GM12801 (cell line): Measurements from ENCODE around the gene ACVR2A.

ENCODE experiments used
- TF ChIP-seq, protein P1 (sequence below): IDR thresholded peaks from one replicate; pipeline ENCODE4 v1.5.1; 2011; ENCODE audit warnings: control low read depth; ENCODE audit not compliant: insufficient read length; ENCODE audit errors: extremely low read depth

ACVR2A gene

DNA sequence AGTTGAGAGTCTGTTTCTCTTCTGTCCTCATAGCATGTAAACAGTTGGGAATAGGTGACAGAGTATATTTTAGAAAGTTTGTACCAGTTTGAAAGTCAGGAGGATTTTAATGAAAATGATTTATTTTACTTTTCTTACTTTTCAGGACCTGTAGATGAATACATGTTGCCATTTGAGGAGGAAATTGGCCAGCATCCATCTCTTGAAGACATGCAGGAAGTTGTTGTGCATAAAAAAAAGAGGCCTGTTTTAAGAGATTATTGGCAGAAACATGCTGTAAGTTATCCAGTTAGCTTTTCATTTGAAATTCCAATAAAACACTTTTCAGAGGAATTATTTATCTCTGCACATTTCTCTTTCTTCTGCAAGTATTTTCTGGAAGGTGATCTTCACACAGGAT lies 81.1 kb downstream of the ACVR2A start:
- TF ChIP-seq, protein P1, sequence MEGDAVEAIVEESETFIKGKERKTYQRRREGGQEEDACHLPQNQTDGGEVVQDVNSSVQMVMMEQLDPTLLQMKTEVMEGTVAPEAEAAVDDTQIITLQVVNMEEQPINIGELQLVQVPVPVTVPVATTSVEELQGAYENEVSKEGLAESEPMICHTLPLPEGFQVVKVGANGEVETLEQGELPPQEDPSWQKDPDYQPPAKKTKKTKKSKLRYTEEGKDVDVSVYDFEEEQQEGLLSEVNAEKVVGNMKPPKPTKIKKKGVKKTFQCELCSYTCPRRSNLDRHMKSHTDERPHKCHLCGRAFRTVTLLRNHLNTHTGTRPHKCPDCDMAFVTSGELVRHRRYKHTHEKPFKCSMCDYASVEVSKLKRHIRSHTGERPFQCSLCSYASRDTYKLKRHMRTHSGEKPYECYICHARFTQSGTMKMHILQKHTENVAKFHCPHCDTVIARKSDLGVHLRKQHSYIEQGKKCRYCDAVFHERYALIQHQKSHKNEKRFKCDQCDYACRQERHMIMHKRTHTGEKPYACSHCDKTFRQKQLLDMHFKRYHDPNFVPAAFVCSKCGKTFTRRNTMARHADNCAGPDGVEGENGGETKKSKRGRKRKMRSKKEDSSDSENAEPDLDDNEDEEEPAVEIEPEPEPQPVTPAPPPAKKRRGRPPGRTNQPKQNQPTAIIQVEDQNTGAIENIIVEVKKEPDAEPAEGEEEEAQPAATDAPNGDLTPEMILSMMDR: no peak

DNA sequence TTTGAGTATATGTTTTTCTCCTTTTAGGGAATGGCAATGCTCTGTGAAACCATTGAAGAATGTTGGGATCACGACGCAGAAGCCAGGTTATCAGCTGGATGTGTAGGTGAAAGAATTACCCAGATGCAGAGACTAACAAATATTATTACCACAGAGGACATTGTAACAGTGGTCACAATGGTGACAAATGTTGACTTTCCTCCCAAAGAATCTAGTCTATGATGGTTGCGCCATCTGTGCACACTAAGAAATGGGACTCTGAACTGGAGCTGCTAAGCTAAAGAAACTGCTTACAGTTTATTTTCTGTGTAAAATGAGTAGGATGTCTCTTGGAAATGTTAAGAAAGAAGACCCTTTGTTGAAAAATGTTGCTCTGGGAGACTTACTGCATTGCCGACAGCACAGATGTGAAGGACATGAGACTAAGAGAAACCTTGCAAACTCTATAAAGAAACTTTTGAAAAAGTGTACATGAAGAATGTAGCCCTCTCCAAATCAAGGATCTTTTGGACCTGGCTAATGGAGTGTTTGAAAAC lies 82.3 kb downstream of the ACVR2A start:
- TF ChIP-seq, protein P1: no peak

DNA sequence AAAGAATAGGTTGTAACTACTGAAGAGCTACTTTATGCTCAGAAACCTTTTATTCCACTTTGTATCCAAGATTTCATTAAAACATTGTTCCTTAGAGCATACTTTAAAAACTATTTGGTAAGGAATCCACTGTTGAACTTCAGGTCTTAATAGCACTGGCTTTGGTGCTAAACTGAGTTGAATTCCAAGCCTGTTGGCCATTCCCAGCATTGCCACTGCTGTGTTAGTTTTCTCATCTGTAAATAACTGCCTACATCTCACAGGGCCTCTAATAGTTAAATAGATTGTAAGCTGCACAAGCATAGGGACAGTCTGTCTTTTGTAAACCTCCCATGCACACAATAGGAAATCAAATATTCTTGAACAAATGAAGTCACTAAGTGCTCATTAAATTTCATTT lies 89.1 kb downstream of the ACVR2A start:
- TF ChIP-seq, protein P1: no peak

DNA sequence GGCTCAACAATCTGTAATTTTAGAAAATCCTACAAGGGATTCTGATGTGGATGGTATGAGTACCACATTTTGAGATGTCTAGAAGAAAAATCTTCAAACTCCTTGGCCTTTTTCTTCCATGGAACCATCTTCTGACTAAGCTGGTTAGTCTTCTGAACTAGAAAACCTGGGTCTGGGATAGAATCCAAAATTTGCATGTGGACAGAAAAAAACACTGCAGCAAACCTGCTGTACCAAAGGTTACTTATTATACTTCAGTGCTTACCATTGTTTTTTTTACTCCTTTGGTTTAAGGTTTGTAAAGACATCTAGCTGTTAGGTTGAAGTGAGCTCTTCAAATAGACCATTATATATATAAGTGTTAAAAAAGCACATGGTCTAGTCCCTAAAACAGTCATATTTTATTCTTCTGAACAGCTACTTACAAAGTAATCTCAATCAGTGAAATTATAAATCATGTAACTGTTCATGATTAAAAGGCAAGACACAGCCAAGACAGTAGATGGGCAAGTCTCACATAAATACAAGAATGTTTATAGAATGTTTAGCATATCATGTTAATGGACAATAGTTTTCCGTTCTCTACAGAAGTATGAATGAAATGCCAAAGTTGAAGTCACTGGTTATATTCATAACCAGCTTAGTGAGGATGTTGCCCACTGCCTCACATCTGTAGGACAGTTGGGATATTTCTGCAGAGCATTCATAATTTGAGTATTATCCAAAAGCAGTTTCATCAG lies 90.2 kb downstream of the ACVR2A start:
- TF ChIP-seq, protein P1: no peak

DNA sequence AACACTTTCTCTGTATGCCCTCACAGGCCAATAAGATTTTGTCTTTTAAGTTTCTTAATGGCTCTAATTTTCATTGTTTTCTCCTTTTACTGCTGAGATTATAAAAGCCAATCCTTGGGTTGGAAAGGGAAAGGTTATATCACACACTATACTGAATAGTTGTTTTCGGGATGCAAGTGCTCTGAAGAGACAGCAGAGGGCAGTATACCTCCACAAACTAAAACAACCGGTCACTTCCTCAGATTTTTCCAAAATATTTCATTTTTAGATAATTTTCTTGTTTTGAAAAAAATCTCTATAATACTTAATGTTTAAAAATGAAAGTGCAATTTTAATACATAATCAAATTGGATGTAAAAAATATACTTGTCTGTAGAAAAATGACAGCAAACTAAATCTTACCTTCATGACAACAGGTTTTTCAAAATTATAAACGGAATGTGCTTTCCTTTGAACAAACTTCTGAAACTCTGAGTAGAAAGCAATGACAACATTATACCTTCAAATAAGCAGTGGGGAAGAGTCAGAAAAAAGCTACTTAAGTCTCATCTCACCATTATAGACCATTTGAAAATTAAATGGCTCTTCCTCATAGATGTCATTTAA lies 93.0 kb downstream of the ACVR2A start:
- TF ChIP-seq, protein P1: no peak

DNA sequence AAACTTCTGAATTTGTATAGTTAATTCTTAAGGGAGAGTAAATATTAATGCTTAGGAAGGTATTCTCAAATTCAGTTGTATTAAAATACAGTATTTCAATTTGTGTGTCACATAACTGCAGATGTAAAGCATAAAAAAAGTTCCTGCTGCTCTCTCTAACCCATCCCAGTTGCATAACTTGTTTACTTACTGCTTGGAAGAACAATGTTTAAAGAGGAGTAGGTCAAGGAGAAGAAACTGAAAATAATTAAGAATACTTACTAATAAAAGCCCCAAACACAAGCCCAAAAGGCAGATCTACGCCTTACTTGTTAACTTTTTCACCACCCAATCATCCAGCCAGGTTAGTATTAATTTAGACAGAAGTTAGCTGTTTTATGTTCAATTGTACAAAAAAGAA lies 94.5 kb downstream of the ACVR2A start:
- TF ChIP-seq, protein P1: no peak

DNA sequence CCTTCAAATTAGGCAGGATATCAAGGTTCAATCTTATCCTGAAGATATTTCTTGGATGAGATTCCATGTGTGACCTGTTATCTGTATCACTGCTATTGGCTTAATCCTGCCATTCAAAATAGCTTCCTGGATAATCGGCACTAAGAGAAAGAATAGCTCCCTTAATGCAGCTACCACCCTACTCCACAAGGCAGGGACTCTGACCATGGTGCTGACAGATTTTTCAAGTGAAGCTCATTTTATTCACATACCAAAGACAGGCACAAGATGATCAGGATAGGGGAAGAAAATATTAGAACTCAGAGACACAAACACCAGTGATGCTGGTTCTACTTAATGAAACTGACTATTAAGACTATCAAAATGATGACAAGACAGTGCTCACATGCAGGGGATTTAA lies 100.8 kb downstream of the ACVR2A start:
- TF ChIP-seq, protein P1: no peak
